ENCODE measurements around the gene ISCA1.
A peak's percentile ranks its signal among the peaks of the same experiment; 100 is the strongest.

Gene ISCA1

DNA sequence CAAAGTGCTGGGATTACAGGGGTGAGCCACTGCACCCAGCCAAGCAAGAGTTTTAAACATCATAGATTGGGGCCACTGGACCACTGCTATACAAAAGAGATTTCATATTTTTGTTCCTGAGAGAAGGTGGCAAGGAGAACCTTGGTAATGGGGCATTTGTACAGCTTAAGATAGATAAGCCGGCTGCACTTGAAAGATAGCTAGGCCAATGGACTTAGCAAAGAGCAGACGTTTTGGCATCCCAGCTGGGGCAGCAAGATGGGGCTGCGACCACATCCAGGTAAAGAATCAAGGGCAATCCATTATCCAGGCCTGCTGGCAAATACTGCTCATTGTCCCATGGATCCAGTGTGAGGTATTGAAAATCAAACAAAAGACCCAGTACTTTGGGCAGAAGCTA lies 3.9 kb upstream of the ISCA1 start:
- DNase-seq (ENCODE audit: low spot score): no peak

DNA sequence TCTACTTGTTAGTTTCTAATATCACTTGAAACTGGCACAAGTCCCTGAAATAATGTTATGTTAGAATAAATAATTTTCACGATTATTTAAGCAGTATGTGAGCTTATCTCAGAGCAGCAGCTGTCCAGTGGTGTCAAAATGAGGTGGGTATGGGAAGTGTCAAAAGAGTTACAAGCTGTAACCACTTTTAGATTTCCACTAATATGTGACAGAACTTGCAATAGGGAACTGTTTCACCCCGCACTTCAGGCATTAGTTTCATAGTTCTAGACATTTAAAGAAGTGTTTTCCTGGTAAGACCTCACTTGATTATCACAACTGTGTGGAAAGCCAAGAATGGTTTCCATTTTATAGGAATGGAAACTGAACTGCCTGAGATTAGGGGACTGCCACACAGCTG lies 2.9 kb upstream of the ISCA1 start:
- no peak for DNase-seq (ENCODE audit: low spot score)

DNA sequence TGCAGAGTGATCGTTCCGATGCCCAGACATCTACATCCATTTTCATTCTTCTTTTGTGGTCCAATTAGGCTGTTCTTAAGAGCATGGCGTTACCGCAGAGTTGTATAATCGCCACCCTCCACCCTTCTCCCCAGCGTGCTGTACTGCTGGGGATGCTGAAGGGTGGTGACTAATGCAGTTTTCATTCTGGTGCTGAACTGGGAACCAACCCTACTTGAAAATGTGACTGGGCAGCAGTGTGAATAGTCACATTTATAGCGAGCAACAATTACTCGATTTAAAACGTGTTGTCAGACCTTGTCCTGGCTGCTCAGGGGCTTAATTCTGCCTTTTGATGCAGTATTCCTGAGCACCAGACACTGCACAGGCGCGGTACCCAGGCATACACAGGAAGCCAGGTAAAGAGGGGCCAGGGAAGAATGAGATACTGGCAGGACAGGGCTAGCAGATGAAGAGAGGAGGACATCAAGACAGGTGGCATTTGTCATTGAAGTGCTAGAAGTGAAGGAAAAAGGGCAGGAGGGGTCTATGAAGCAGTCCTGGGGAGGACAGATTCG lies 719 bp upstream of the ISCA1 start:
- no peak for DNase-seq (ENCODE audit: low spot score)

DNA sequence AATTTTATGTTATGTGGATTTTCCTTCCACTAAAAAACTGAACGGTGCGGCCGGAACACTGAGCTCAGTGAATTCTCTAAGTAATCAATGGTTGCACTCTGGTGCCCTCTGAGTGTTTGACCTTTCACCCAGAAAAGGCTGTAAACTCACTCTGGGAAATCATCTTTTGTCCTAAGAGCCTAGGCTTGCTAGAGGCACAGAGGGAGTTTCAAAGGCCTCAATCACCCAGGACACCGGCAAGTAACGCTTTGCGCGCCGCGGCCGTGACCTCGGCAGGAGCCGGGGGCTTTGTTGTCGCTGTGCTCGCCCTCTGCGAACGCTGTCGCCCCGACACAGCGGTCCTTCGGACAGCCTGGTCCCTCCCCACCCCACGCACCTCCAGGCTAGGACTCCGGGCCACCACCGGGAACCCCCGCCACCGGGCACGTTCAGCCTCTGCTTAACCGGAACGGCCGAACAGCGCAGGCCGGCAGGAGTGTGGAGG lies 703 bp downstream of the ISCA1 start:
- peak; percentile 60 for DNase-seq (ENCODE audit: low spot score)

DNA sequence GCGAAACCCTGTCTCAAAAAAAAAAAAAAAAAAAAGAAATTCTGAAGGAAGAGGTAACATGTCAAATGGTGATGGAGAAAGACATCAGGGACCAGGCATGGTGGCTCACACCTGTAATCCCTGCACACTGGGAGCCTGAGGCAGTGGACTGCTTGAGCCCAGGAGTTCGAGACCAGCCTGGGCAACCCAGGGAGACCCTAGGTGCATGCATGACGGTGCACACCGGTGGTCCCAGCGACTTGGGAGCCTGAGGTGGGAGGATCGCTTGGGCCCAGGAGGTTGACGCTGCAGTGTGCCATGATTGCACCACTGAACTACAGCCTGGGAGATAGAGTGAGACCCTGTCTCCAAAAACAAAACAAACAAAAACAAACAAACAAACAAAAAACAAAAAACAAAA lies 1.8 kb downstream of the ISCA1 start:
- no peak for DNase-seq (ENCODE audit: low spot score)

DNA sequence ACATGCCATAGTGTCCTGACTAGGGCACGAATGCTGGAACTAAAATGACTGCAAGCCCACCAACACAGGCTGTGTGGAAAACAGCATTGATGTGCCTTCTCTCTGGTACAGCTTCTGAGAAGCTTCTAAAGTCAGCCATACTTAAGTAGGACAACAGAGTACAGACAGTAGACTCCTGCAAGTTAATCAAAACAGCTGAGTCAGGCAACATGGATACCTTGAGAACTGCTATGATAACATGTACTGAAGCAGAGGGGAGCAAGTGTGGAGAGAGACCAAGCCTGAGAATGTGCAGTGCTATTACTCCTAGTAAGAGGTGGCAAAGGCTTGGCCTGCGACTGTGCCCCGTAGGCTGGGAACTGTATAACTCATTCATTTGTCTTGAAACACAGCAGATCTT lies 2.5 kb downstream of the ISCA1 start:
- DNase-seq (ENCODE audit: low spot score): no peak

DNA sequence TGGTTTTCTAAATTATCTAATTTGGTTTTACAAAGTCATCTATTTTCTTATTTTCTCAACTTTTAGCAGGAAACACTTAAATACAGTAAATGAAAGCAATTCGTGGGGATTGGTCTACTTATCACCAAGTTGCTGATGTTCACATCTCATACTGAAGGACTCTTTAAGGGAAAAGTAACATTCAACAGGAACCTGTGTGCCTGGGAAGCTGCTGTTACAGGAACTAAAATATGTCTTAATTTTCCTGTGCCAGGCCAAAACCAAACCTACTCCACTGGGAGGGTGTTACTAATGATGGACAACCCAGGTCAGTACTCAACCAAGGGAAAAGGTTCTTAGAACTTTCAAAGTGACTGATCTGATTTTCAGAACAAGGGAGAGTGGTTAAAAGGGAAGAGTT lies 5.3 kb downstream of the ISCA1 start:
- DNase-seq (ENCODE audit: low spot score): no peak

DNA sequence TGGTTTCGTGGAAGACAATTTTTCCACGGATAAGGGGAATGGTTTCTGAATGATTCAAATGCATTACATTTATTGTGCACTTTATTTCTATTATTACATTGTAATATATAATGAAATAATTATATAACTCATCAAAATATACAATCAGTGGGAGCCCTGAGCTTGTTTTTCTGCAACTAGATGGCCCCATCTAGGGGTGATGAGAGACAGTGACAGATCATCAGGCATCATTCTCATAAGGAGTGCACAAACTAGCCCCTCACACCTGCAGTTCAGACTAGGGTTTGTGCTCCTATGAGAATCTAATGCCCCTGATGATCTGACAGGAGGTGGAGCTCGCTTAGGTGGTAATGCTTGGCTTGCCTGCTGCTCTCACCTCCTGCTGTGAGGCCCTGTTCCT lies 6.4 kb downstream of the ISCA1 start:
- no peak for DNase-seq (ENCODE audit: low spot score)

DNA sequence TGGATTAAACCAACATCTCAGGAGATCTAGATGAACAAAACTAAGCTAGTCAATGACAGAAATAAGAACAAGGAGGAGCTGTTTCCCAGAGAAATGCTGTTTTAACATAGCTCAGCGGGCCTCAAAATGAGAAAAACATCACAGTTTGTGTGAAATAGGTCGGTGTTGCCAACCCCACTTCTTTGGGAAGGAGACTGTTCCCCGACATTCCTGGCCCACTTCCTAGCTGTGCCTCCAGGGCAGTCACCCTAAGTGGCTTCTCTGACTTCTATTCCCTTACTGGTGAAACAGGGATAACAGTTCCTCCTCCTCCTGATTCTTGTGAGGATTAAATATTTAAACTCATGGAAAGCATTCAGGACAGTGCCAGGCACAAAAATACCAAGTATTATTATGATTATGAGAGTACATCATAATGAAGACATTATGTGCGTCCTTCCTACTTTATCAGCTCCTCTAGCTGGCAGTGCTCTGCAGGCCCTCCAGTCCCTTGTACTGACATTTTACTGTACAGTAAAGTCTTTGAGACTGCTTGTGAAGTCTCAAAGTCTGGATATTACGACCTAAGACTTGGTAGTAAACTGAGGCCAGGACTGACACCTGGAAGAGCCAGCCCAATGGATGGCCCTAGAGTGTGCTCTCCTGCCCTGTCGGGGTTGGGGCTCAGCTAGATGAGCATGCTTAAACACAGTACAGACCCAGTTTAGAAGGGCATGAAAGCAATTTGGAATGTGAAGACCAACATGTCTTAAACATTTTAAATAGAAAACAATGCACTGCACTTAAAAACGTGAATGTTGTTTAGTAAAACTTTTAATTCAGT lies 7.3 kb downstream of the ISCA1 start:
- DNase-seq (ENCODE audit: low spot score): no peak

DNA sequence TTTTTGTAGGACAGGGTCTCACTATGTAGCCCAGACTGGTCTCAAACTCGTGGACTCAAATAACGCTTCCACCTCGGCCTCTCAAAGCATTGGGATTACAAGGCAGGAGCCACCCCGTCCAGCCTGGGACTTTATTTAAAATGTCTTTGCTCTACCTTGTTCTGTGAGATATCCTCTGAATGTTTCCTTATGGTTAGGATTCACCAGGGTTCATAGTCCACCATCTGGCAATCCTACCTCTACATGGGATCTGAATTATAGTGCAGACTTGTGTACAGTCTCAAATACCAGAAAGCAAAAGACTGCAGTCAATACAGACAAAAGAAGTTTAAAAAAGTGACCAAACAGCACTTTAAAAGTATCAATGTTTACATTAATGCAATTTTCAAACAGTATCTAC lies 10.1 kb downstream of the ISCA1 start:
- no peak for DNase-seq (ENCODE audit: low spot score)

DNA sequence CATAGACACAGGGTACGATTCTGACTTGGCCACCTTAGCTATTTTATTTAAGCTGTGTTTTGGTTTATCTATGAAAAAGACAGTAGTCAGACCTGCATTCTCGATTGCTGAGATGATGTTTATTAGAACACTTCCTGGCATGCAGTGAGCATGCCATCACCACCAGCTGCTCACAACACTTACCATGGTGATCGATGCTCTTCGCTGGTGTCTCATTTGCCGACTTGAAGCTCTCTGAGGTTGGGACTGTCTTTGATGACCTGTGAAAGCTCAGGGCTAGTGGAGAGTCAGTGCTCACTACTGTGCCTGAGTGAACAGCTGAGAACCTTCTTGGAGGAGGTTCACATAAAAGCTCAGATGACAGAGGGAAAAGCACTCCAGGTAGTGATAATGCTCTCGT lies 18.5 kb downstream of the ISCA1 start:
- DNase-seq (ENCODE audit: low spot score): no peak

DNA sequence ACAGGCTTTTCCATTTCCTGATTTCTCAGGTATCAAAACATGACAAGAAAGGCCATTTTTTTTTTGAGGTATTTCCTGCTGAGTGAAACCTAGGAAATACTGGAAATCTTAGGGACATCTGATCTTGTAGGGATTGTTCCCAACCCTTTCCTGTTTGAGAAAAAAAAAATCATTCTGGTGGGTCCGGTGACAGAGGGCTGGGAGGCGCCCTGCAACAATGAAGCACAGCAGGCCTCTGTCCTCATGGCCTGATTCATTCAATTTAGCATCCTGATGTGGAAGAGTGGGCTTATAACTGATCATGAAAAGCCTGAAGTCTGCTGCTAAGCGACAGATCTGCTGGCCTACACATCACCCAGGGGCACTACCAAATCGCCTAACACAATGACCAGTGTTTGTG lies 19.8 kb downstream of the ISCA1 start:
- no peak for DNase-seq (ENCODE audit: low spot score)

DNA sequence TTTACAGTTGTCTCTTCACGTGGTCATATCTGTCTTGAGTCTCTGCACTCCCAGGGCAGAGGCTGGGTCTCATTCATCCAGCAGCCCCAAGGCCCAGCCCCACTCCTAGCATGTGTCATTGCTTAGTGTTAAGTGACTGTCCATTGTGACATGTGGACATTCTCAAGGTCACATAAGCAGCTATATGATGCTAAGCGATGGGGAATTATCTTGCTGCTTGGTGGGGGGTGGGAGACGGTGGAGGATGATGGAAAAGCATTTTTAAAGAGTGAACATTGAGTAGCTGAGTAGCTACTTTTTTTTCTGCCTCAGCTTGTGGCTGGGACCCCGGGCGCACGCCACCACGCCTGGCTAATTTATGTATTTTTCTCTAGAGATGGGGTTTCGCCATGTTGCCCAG lies 22.8 kb downstream of the ISCA1 start, which contains the start of gene C9orf153:
TSS of gene C9orf153 (minus strand) at position 101 of the 400 bp plus-strand sequence. CDS start 30,054 bp downstream, outside the sequence.
- peak; percentile 28 for DNase-seq (ENCODE audit: low spot score)

DNA sequence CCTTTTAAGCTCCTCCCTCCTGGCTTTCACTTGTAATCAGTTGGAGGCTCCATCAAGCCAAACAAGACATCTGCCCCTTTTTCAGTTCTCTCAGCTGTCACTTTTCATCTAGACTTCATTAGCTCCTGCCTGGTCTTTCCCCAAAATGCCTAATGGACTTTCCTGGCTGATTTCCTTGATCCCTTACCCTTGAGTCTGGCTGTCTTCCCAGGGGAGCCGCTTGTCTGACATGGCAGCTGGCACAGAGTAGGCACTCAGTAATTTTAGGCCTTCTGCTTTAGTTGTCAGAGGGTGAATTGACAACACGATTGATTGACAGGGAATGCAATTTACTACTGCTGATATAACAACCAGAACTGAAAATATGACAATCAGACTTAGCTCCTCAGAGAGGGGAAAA lies 24.9 kb downstream of the ISCA1 start:
- peak; percentile 79 for DNase-seq (ENCODE audit: low spot score)

DNA sequence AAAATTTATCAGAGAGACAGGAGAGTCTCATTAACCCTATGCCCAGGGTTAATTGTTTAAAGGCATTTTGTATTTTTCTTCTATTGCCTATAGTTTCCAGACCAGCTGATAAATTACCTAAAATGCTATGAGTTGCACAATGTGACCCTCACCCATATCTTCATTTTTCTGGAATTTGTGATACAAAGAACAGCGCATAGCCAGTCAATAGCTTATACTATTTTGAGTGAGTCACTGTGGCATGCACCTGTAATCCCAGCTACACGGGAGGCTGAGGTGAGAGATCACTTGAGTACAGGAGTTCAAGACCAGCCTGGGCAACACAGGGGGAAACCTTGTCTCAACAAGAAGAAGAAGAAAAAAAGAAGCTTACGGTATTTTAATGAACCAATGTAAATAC lies 25.7 kb downstream of the ISCA1 start:
- no peak for DNase-seq (ENCODE audit: low spot score)

DNA sequence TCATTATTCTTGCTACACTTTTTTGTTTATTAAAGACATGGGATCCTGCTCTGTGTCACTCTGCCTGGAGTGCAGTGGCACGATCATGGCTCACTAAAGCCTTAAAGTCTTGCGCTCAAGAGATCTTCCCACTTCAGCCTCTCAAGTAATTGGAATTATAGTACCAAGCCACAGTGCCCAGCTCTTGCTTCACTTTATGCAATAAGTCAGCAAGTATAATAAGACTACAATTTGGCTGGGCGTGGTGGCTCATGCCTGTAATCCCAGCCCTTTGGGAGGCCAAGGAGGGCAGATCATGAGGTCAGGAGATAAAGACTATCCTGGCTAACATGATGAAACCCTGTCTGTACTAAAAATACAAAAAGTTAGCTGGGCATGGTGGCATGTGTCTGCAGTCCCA lies 28.8 kb downstream of the ISCA1 start:
- DNase-seq (ENCODE audit: low spot score): no peak

DNA sequence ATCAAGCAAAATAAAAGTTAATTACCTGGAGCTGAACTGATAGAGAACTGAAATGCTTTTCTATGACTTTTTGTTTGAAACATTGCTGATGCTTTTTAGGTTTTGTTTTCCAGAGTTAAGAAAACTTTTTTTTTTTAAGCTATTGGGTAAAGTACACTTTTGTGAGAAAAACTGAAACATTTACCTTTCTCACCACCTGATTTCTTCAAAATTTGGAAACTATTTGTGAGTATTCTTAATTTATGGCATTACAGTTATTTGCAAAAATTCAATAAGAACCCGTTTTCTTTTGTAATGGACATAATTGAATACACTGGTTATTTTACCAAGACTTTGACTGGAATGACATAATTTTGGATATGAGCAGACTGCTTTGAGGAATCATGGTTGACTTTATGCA lies 29.5 kb downstream of the ISCA1 start:
- DNase-seq (ENCODE audit: low spot score): no peak

DNA sequence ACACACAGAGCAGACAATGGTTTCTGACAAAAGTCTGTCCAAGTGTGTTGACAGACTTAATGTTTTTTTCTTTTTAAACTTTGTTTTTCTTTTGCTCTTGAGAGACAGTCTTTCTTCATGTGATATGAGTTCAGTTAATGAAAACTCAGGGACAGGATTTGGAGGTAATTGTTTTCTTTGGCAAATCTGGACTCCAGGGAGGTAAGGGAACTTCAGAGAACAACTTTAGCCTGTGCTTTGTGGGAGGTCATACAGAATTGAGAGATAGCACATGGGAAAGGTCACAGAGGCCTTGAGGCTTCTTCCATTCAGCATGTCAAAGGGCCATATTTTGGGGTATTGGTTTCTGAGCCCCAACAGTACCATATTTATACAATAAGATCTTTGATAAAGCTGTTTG lies 32.2 kb downstream of the ISCA1 start:
- DNase-seq (ENCODE audit: low spot score): no peak

DNA sequence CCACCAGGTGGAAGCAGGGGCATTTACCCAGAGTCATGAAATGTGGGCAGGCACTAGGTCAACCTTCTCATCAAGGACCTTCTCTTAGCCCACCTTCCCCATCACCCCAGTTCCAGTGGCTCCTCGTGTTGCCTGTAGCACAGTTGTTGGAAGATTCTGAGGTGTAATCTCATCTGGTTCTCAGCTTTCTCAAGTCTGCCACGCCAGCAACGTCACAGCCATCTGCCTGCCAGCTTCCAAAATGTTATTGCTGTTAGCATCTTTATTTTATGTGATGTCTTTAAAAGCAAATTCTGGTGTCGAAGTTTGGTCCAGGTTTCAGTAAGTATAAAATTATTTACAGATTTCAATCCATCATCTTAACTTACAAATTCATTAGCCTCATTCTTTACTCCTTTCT lies 33.6 kb downstream of the ISCA1 start:
- no peak for DNase-seq (ENCODE audit: low spot score)

DNA sequence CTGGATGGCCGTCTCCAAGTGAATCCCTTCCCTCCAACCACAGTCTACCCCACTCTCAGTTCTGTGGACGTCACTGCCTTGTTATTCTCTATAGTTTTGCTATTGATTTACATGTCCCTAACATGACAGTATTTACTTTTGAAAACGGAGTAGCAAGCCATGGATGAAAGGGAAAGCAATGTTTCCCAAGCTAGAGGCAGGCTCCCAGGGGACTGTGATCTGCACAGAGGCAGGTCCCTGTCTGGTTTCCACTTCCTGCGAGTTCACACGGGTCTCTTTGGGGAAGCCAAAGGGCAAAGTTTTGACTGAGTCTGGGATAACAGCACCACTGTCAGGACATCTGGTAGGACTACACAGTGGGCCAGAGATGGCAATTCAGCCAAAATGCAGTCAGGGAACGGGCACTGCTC lies 35.6 kb downstream of the ISCA1 start:
- DNase-seq (ENCODE audit: low spot score): peak; percentile 23

DNA sequence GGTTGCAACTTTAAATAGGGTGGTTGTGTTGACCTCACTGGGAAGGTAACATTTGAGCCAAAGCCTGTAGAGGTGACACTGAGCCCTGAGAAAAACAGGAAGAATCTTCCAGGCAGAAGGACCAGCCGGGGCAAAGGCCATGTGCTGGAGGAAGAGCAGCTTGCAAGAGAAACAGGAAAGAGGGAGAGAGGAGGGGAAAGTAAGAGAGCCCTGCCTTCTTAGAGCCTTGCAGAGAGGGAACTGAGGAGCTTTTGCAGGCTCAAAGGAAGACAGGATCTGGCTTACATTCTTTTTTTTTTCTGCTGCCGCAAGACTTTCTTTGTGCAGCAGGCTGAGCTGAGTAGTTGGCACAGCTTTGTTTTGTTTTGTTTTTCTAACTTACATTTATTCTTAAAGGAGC lies 40.3 kb downstream of the ISCA1 start:
- DNase-seq (ENCODE audit: low spot score): peak; percentile 22

DNA sequence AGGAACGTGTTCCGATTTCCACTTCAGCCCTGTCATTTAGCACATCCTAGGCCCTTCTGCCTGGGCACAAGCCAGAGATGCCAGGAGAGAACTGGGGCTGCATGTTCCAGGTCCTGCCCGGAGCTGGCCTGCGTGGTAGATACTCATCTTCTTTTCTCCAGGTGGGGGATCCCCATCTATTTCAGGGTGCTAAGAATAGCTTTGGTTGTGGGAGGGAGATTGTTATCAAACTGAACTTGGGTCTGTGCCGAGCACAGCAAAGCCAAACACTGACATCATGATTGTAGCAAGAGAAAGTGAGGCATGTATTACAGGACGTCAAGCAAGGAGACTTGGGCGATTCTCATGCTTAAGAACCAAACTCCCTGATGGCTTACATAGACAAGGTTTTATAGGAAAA lies 41.1 kb downstream of the ISCA1 start:
- DNase-seq (ENCODE audit: low spot score): no peak
